Activated naive CD8-positive, alpha-beta T cell treated with anti-CD3 and anti-CD28 coated beads, Interleukin-2, amount 10 ng/mL, durations not matched to agents 7 days and 5 days (primary cell): ENCODE results near the gene SYPL1. TPM values are rescaled to one million over a fixed set of nuclear protein-coding genes. Genes with fewer than 3 reads are reported as not detected.

Source experiments
- ATAC-seq: fragments of 150-1000 bp; cut with Tn5 transposase; one replicate; pipeline ENCODE4 v1.10.0; 2021; ENCODE audit warnings: low read depth, moderate library complexity
- POLR2A ChIA-PET: fragments of 350-600 bp; sonication (Branson Sonifier 250); formaldehyde crosslinking; loops from one replicate; lab custom pipeline; 2021; ENCODE audit warnings: antibody characterized with exemption; lab: Charles Lee
- DNase-seq: peaks from one replicate; pipeline ENCODE4 v3.0.0; 2021
- H3K27ac Mint-ChIP-seq: one replicate; pipeline ENCODE4 v1.8.0; 2022; ENCODE audit warnings: mild to moderate bottlenecking, mixed read lengths
- H3K27me3 Mint-ChIP-seq: one replicate; pipeline ENCODE4 v1.8.0; 2022; ENCODE audit warnings: mild to moderate bottlenecking, moderate library complexity, mixed read lengths
- H3K36me3 Mint-ChIP-seq: one replicate; pipeline ENCODE4 v1.8.0; 2021; ENCODE audit warnings: mild to moderate bottlenecking, mixed read lengths
- H3K4me1 Mint-ChIP-seq: one replicate; pipeline ENCODE4 v1.8.0; 2021; ENCODE audit warnings: mixed read lengths
- H3K4me3 Mint-ChIP-seq: one replicate; pipeline ENCODE4 v1.8.0; 2022; ENCODE audit warnings: mild to moderate bottlenecking, moderate library complexity, mixed read lengths
- H3K9me3 Mint-ChIP-seq: one replicate; pipeline ENCODE4 v1.8.0; 2021; ENCODE audit warnings: mixed read lengths
- total RNA-seq, 2 experiments: library from RNA; stranded (reverse); gene quantifications; one replicate each; pipeline ENCODE4 v1.2.3, GENCODE V29; 2021

The SYPL1 gene
- total RNA-seq, 2 experiments from 2014 or later: 52.2 to 56.5 TPM

DNA sequence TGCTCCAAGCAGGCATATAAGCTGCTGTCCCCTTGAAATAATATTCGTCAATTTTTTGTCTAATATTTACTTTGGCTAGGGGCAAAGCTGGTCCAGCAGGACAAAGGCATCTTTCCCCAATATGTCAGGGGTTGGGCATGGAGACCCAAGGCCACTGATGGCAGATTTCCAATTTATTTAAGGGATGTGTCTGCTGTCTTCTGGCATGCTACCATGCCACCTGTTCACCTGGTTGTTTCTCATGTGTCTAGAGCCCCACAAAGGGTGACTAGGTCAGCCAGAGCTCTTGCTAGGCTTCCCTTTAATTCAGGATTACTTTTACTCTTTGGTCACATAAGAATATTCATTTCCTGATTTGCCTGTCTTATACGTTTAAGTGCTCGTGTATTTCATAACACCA lies 22.1 kb upstream of the SYPL1 start:
- Mint-ChIP-seq H3K27ac (no peak overlapping the region), H3K4me1 (no peaks in the 10 kb centered on the region), H3K4me3 (no peak overlapping the region), H3K36me3 (no peaks in the 10 kb centered on the region), H3K27me3 (peaks cover 4% of the 10 kb centered on the region), H3K9me3 (no peaks in the 10 kb centered on the region)
- POLR2A ChIA-PET: no interaction called here
- no peak for DNase-seq
- no peak for ATAC-seq

DNA sequence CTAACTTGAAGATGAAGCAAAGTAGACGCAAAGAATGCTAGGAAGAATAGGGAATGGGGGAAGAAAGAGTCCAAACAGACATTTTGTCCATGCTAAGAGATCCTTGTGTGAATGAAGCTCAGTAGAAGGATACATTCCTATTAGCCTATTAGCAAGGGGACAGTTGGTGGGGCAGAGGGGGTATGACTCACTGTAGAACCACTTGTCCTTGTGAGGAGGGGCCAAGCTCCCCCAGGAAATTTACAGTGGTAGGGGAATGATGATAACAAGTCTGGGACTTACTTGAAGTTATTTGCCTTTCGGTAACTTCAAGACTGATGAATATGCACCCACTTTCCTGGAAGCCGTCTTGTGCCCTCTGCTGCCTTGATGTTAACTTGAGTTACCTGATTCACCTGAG lies 17.2 kb upstream of the SYPL1 start:
- no peak for DNase-seq

GRCh38 chr7:106128836-106129235 lies 16.7 kb upstream of the SYPL1 start:
- Mint-ChIP-seq H3K36me3 (no peaks in the 10 kb centered on the region), H3K27me3 (no peaks in the 10 kb centered on the region), H3K27ac (no peak overlapping the region), H3K4me1 (peaks cover 7% of the 10 kb centered on the region), H3K9me3 (no peaks in the 10 kb centered on the region), H3K4me3 (no peak overlapping the region)
- POLR2A ChIA-PET: no interaction called here
- ATAC-seq: no peak
- DNase-seq: no peak

More for the DNA sequence above, 17.2 kb upstream of the SYPL1 start:
- H3K4me3 Mint-ChIP-seq: no peak overlapping the region
- peaks cover under 1% of the 10 kb centered on the region for H3K27me3 Mint-ChIP-seq
- ATAC-seq: no peak
- H3K9me3 Mint-ChIP-seq: no peaks in the 10 kb centered on the region
- peaks cover 7% of the 10 kb centered on the region for H3K4me1 Mint-ChIP-seq
- POLR2A ChIA-PET: no interaction called here
- no peaks in the 10 kb centered on the region for H3K36me3 Mint-ChIP-seq
- H3K27ac Mint-ChIP-seq: no peak overlapping the region

- Mint-ChIP-seq H3K36me3 (no peaks in the 10 kb centered on the region), H3K9me3 (no peaks in the 10 kb centered on the region), H3K27ac (no peak overlapping the region), H3K27me3 (no peaks in the 10 kb centered on the region), H3K4me3 (no peak overlapping the region), H3K4me1 (peaks cover 7% of the 10 kb centered on the region)
- POLR2A ChIA-PET: no interaction called here
- ATAC-seq: no peak
- DNase-seq: no peak
These were observed 16.1 kb upstream of the SYPL1 start for GRCh38 chr7:106127984-106128780.

- peak overlapping the region; percentile 13 for H3K27ac Mint-ChIP-seq
- POLR2A ChIA-PET: interaction anchor here (1.2 to 2.6 kb wide), 2 partner anchors 14 to 55 kb away, joined by 3 to 18 read pairs; partner anchors contain the start of gene SYPL1
- no peaks in the 10 kb centered on the region for H3K27me3 Mint-ChIP-seq
- ATAC-seq (peak; percentile 68), DNase-seq (no peak)
- H3K9me3 Mint-ChIP-seq: no peaks in the 10 kb centered on the region
- peak overlapping the region; percentile 62 for H3K4me3 Mint-ChIP-seq
- H3K4me1 Mint-ChIP-seq: peaks cover 10% of the 10 kb centered on the region
- no peaks in the 10 kb centered on the region for H3K36me3 Mint-ChIP-seq
These were observed 14.2 kb upstream of the SYPL1 start for GRCh38 chr7:106126170-106126938.

DNA sequence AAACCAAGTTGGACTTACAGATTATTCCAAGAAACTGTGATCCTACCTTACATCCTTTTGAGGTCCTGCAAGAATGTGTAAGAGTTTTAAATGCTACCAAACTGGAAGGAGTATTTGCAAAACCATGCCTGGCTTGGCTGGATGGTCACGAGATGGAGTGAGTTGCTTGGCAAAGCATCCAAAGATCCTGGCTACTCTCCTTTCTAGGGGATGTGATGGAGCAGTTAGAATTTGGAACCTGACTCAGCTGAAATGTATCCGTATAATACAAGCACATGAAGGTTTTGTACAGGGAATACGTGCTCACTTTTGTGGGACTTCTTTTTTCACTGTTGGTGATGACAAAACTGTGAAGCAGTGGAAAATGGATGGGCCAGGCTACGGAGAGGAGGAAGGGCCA lies 13.3 kb upstream of the SYPL1 start:
- H3K27ac Mint-ChIP-seq: no peak overlapping the region

DNA sequence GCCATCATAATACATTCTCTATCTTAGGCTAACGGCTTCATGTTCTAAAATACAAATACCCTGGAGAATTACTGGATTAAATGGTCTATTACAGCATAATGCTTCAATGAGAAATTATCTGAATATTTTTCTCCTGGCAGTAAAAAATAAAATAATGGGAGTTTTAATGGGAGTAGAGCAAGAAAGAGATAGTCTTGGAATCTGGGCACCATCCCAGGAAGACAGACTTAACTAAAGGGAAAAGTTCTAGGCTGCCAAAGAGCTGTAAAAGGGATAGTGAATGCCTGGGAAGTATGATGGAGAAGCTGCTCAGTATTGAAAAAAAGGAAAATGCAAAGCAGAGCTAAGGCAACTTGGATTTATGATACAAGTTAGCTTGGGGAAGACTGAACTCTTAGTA lies 12.1 kb upstream of the SYPL1 start:
- no peak for DNase-seq
- H3K36me3 Mint-ChIP-seq: no peaks in the 10 kb centered on the region
- H3K9me3 Mint-ChIP-seq: no peaks in the 10 kb centered on the region
- no peak overlapping the region for H3K4me3 Mint-ChIP-seq
- ATAC-seq: no peak
- H3K27me3 Mint-ChIP-seq: no peaks in the 10 kb centered on the region
- POLR2A ChIA-PET: interaction anchor here (2.6 kb wide), 1 partner anchor 12 kb away, joined by 18 read pairs; the partner anchor contains the start of gene SYPL1
- H3K27ac Mint-ChIP-seq: no peak overlapping the region
- H3K4me1 Mint-ChIP-seq: peaks cover 13% of the 10 kb centered on the region

More for the DNA sequence above, 13.3 kb upstream of the SYPL1 start:
- Mint-ChIP-seq H3K4me1 (peaks cover 13% of the 10 kb centered on the region), H3K36me3 (no peaks in the 10 kb centered on the region), H3K4me3 (peak overlapping the region; percentile 8), H3K9me3 (no peaks in the 10 kb centered on the region), H3K27me3 (no peaks in the 10 kb centered on the region)
- ATAC-seq (no peak), DNase-seq (no peak)
- POLR2A ChIA-PET: interaction anchor here (2.6 kb wide), 1 partner anchor 13 kb away, joined by 18 read pairs; the partner anchor contains the start of gene SYPL1

DNA sequence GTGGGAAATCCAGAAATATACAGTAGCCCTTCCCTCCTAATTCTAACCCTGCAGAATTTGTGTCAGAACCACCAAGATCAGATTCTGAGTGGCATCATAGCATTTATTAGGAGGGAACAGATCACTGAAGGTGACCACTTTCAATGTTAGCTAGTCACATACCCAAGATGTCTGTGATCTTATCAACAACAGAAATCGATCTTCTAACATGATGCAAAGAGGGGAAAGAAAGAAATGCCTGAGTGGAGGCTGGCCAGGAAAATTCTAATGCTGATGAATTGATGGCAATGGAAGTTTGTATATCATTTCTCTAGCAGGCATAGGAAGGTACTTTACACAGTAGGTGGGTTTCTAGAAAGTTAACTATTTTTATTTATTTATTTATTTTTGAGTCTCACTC lies 10.6 kb upstream of the SYPL1 start:
- POLR2A ChIA-PET: no interaction called here
- Mint-ChIP-seq H3K9me3 (no peaks in the 10 kb centered on the region), H3K4me1 (peaks cover 13% of the 10 kb centered on the region), H3K36me3 (no peaks in the 10 kb centered on the region), H3K4me3 (no peak overlapping the region), H3K27ac (no peak overlapping the region), H3K27me3 (no peaks in the 10 kb centered on the region)
- ATAC-seq (no peak), DNase-seq (no peak)

- Mint-ChIP-seq H3K9me3 (no peaks in the 10 kb centered on the region), H3K36me3 (no peaks in the 10 kb centered on the region), H3K27ac (no peak overlapping the region), H3K27me3 (no peaks in the 10 kb centered on the region), H3K4me3 (no peak overlapping the region), H3K4me1 (peaks cover 10% of the 10 kb centered on the region)
- ATAC-seq (no peak), DNase-seq (no peak)
- POLR2A ChIA-PET: no interaction called here
These were observed 9.2 kb upstream of the SYPL1 start for GRCh38 chr7:106121189-106121810.

GRCh38 chr7:106120500-106120899 lies 8.4 kb upstream of the SYPL1 start:
- DNase-seq (no peak), ATAC-seq (no peak)
- Mint-ChIP-seq H3K9me3 (no peaks in the 10 kb centered on the region), H3K27me3 (no peaks in the 10 kb centered on the region), H3K4me1 (peaks cover 13% of the 10 kb centered on the region), H3K36me3 (no peaks in the 10 kb centered on the region), H3K4me3 (no peak overlapping the region), H3K27ac (no peak overlapping the region)
- POLR2A ChIA-PET: no interaction called here

GRCh38 chr7:106119719-106120118 lies 7.6 kb upstream of the SYPL1 start:
- no peaks in the 10 kb centered on the region for H3K36me3 Mint-ChIP-seq
- H3K27ac Mint-ChIP-seq: no peak overlapping the region
- H3K4me3 Mint-ChIP-seq: no peak overlapping the region
- POLR2A ChIA-PET: no interaction called here
- H3K4me1 Mint-ChIP-seq: peaks cover 18% of the 10 kb centered on the region
- H3K9me3 Mint-ChIP-seq: no peaks in the 10 kb centered on the region
- no peak for ATAC-seq
- DNase-seq: no peak
- no peaks in the 10 kb centered on the region for H3K27me3 Mint-ChIP-seq

- POLR2A ChIA-PET: no interaction called here
- ATAC-seq (no peak), DNase-seq (no peak)
- Mint-ChIP-seq H3K4me1 (peaks cover 23% of the 10 kb centered on the region), H3K27ac (no peak overlapping the region), H3K4me3 (no peak overlapping the region), H3K27me3 (no peaks in the 10 kb centered on the region), H3K9me3 (no peaks in the 10 kb centered on the region), H3K36me3 (no peaks in the 10 kb centered on the region)
These were observed 5.9 kb upstream of the SYPL1 start for GRCh38 chr7:106117786-106118544.
